Loucy (cell line): ENCODE data around the gene PDE4A.
"Not testable (repeated sequence)": the region's sequence is repeated elsewhere in the genome, so short reads cannot be mapped to it uniquely, and the experiment has no call there.

Experiments used
- H2AFZ ChIP-seq: fragments of 200-600 bp; sonication (generic); 2 replicates; pipeline ENCODE4 v1.6.0; 2016; ENCODE audit warnings: antibody characterized with exemption, mild to moderate bottlenecking, low read length, moderate library complexity
- H3F3A ChIP-seq: fragments of 200-600 bp; 2 replicates; pipeline ENCODE4 v1.6.0; 2016; ENCODE audit warnings: antibody characterized with exemption, low read depth, mild to moderate bottlenecking
- H3K27me3 ChIP-seq: fragments of 200-600 bp; sonication (generic); 2 replicates; pipeline ENCODE4 v1.6.1; 2014; ENCODE audit warnings: low read length, mild to moderate bottlenecking; ENCODE audit not compliant: insufficient read depth, poor library complexity, severe bottlenecking
- H3K36me3 ChIP-seq: fragments of 200-600 bp; sonication (generic); 2 replicates; pipeline ENCODE4 v1.6.1; 2016; ENCODE audit warnings: low read length; ENCODE audit not compliant: insufficient read depth
- H3K4me1 ChIP-seq: fragments of 200-600 bp; sonication (generic); 2 replicates; pipeline ENCODE4 v1.5.1; 2014; ENCODE audit warnings: low read length, mild to moderate bottlenecking; ENCODE audit not compliant: insufficient read depth, poor library complexity, severe bottlenecking
- H3K4me2 ChIP-seq: fragments of 200-600 bp; sonication (generic); 2 replicates; pipeline ENCODE4 v1.6.0; 2014; ENCODE audit warnings: antibody characterized with exemption, low read length, low read depth, mild to moderate bottlenecking; ENCODE audit not compliant: poor library complexity, severe bottlenecking
- H3K4me3 ChIP-seq: fragments of 200-600 bp; sonication (generic); 2 replicates; pipeline ENCODE4 v1.5.1; 2014; ENCODE audit warnings: low read length, mild to moderate bottlenecking, mixed read lengths; ENCODE audit not compliant: poor library complexity, severe bottlenecking
- H3K79me2 ChIP-seq: fragments of 200-600 bp; sonication (generic); 2 replicates; pipeline ENCODE4 v1.6.1; 2014; ENCODE audit warnings: low read length; ENCODE audit not compliant: insufficient read depth
- H3K9ac ChIP-seq: fragments of 200-600 bp; sonication (generic); 2 replicates; pipeline ENCODE4 v1.6.0; 2014; ENCODE audit warnings: mild to moderate bottlenecking, low read depth, low read length, moderate library complexity; ENCODE audit not compliant: poor library complexity, severe bottlenecking
- H3K9me2 ChIP-seq: fragments of 200-600 bp; sonication (generic); replicated peaks from 2 replicates; pipeline ENCODE4 v1.6.1; 2016; ENCODE audit warnings: low read depth, low read length, mixed read lengths
- H3K9me3 ChIP-seq: fragments of 200-600 bp; sonication (generic); 2 replicates; pipeline ENCODE4 v1.6.1; 2014; ENCODE audit warnings: mild to moderate bottlenecking, antibody characterized with exemption, low read length, low read depth; ENCODE audit not compliant: insufficient read depth
- H4K20me1 ChIP-seq: fragments of 200-600 bp; sonication (generic); 2 replicates; pipeline ENCODE4 v1.6.0; 2014; ENCODE audit warnings: antibody characterized with exemption, low read length, mild to moderate bottlenecking; ENCODE audit not compliant: insufficient read depth, poor library complexity, severe bottlenecking
- EZH2phosphoT487 ChIP-seq: fragments of 200-600 bp; IDR thresholded peaks from 2 replicates; pipeline ENCODE4 v1.6.1; 2018; ENCODE audit warnings: antibody characterized with exemption, mild to moderate bottlenecking, moderate library complexity, borderline replicate concordance
- TF ChIP-seq, protein P1 (sequence below): fragments of 200-600 bp; sonication (generic); conservative IDR thresholded peaks from 2 replicates; pipeline ENCODE4 v1.5.1; 2014; ENCODE audit warnings: mild to moderate bottlenecking, antibody characterized with exemption, low read length

The PDE4A gene

GRCh38 chr19:10420444-10421239 is at the start of gene PDE4A:
Gene PDE4A, plus strand, starts transcription at chr19:10420538. Its CDS starts 227 bp downstream, at chr19:10420765.
- TF ChIP-seq EZH2phosphoT487, result no peak
- TF ChIP-seq, protein P1, sequence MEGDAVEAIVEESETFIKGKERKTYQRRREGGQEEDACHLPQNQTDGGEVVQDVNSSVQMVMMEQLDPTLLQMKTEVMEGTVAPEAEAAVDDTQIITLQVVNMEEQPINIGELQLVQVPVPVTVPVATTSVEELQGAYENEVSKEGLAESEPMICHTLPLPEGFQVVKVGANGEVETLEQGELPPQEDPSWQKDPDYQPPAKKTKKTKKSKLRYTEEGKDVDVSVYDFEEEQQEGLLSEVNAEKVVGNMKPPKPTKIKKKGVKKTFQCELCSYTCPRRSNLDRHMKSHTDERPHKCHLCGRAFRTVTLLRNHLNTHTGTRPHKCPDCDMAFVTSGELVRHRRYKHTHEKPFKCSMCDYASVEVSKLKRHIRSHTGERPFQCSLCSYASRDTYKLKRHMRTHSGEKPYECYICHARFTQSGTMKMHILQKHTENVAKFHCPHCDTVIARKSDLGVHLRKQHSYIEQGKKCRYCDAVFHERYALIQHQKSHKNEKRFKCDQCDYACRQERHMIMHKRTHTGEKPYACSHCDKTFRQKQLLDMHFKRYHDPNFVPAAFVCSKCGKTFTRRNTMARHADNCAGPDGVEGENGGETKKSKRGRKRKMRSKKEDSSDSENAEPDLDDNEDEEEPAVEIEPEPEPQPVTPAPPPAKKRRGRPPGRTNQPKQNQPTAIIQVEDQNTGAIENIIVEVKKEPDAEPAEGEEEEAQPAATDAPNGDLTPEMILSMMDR, result no peak
- H3K9me3 ChIP-seq, result no peaks in the 10 kb centered on the region
- no peaks in the 10 kb centered on the region for H3K79me2 ChIP-seq
- peaks cover 28% of the 10 kb centered on the region for H3K4me1 ChIP-seq
- H3K9me2 ChIP-seq, result no peaks in the 10 kb centered on the region
- H3F3A ChIP-seq, result no peaks in the 10 kb centered on the region
- H4K20me1 ChIP-seq, result no peaks in the 10 kb centered on the region
- H3K9ac ChIP-seq, result peak within 1 kb of the TSS; percentile 55
- H3K4me2 ChIP-seq, result peak within 1 kb of the TSS; percentile 87
- peak within 1 kb of the TSS; percentile 72; the same call in 1 of the 2 replicates for H2AFZ ChIP-seq
- no peaks in the 10 kb centered on the region for H3K36me3 ChIP-seq
- H3K4me3 ChIP-seq, result peak within 1 kb of the TSS; percentile 69
- H3K27me3 ChIP-seq, result no peaks in the 10 kb centered on the region

GRCh38 chr19:10372690-10373089 is 47.6 kb upstream of the PDE4A start:
- Histone ChIP-seq H3K4me2 (no peak overlapping the region), H3K9me2 (no peaks in the 10 kb centered on the region), H3K4me1 (no peaks in the 10 kb centered on the region), H2AFZ (no peak overlapping the region), H3K9ac (no peak overlapping the region), H3K36me3 (peaks cover 23% of the 10 kb centered on the region; the same call in 1 of the 2 replicates), H3K4me3 (no peak overlapping the region), H3K27me3 (no peaks in the 10 kb centered on the region), H3K79me2 (no peaks in the 10 kb centered on the region), H3K9me3 (no peaks in the 10 kb centered on the region), H4K20me1 (no peaks in the 10 kb centered on the region), H3F3A (no peaks in the 10 kb centered on the region)
- TF ChIP-seq, protein P1, result no peak
- no peak for TF ChIP-seq EZH2phosphoT487

DNA sequence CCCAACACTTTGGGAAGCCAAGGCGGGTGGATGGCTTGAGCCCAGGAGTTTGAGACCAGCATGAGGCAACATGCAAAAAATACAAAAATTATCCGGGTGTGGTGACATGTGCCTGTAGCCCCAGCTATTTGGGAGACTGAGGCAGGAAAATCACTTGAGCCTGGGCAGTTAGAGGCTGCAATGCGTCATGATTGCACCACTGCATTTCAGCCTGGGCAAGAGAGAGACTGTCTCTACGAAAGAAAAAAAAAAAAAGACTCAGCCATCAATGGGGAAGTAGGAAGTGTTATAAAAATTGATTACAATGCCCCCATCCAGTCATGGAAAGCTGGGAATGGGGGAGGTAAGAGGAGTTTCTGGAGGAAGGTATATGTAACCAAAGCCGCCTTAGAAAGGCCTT is 45.4 kb upstream of the PDE4A start:
- Histone ChIP-seq H3K27me3 (no peaks in the 10 kb centered on the region), H3K9me2 (no peaks in the 10 kb centered on the region), H3K4me1 (peaks cover 6% of the 10 kb centered on the region), H3K79me2 (peaks cover 17% of the 10 kb centered on the region), H4K20me1 (peaks cover 3% of the 10 kb centered on the region), H3K4me3 (no peak overlapping the region), H3F3A (no peaks in the 10 kb centered on the region), H3K9me3 (no peaks in the 10 kb centered on the region), H3K36me3 (peaks cover 5% of the 10 kb centered on the region; the same call in 1 of the 2 replicates), H3K9ac (no peak overlapping the region), H3K4me2 (no peak overlapping the region), H2AFZ (no peak overlapping the region)
- TF ChIP-seq, protein P1, result no peak
- TF ChIP-seq EZH2phosphoT487, result no peak

DNA sequence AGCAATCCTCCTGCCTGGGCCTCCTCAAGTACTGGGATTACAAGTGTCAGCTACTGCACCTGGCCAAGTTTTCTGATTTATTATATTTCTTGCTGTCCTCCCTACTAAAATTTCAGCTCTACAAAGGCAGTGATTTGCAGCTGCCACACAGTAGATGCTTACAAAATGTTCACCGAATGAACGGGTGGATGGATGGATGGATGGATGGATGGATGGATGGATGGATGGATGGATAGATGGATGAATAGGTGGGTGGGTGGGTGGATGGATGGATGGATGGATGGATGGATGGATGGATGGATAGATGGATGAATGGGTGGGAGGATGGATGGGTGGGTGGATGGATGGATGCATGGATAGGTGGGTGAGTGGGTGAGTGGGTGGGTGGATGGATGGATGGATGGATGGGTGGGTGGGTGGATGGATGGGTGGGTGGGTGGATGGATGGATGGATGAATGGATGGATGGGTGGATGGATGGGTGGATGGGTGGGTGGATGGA is 43.1 kb upstream of the PDE4A start:
- not testable (repeated sequence) for H3K27me3 ChIP-seq, H3K4me3 ChIP-seq, H3K9me2 ChIP-seq, H3K9ac ChIP-seq, H4K20me1 ChIP-seq, H3F3A ChIP-seq, H2AFZ ChIP-seq, H3K36me3 ChIP-seq, H3K4me2 ChIP-seq, H3K9me3 ChIP-seq
- H3K4me1 ChIP-seq, result peaks cover 13% of the 10 kb centered on the region
- H3K79me2 ChIP-seq, result peaks cover 26% of the 10 kb centered on the region
